ENCODE results near the gene NWD2. TPM values are rescaled to one million over a fixed set of nuclear protein-coding genes. Genes with fewer than 3 reads are reported as not detected.

Gene NWD2
- total RNA-seq, 2 donors from 2014 or later = not detected

- peaks cover 23% of the 10 kb centered on the region for H3K4me1 Mint-ChIP-seq
- no peak for TF ChIP-seq CTCF (conservative IDR thresholded peaks at IDR 0.05)
- peaks cover 3% of the 10 kb centered on the region for H3K4me1 ChIP-seq (ENCODE audit: control insufficient read depth, insufficient read depth, low read length)
- H3K9me3 ChIP-seq (ENCODE audit: control insufficient read depth, low read length) = no peaks in the 10 kb centered on the region
- H3K36me3 Mint-ChIP-seq (ENCODE audit: low read depth) = no peaks in the 10 kb centered on the region
- 97 to 100% methylated on average over 3 of the region's 3 CpGs for WGBS, 2 experiments (ENCODE audit: insufficient coverage in 1 of 2, insufficient read length in 1 of 2)
- no peak overlapping the region for H3K27ac ChIP-seq (ENCODE audit: low read depth, low read length)
- H3K4me3 Mint-ChIP-seq = no peak overlapping the region
- no peak overlapping the region for H3K27ac Mint-ChIP-seq
- no peaks in the 10 kb centered on the region for H3K27me3 Mint-ChIP-seq (ENCODE audit: insufficient read depth)
- H3K27me3 ChIP-seq (ENCODE audit: control insufficient read depth, insufficient read depth, low read length, poor library complexity, severe bottlenecking) = no peaks in the 10 kb centered on the region
- H3K9me3 Mint-ChIP-seq = no peaks in the 10 kb centered on the region
- no peak overlapping the region for H3K9ac ChIP-seq (ENCODE audit: extremely low read depth, low read length, poor library complexity, severe bottlenecking)
- no peak overlapping the region for H3K4me3 ChIP-seq (ENCODE audit: low read length)
- DNase-seq = no peak
- no peaks in the 10 kb centered on the region for H3K36me3 ChIP-seq (ENCODE audit: control insufficient read depth, insufficient read depth, low read length)
Observed at GRCh38 chr4:37393321-37393720, 148.8 kb downstream of the NWD2 start.

GRCh38 chr4:37393889-37394288 lies 149.3 kb downstream of the NWD2 start:
- no peak for TF ChIP-seq CTCF (conservative IDR thresholded peaks at IDR 0.05)
- H3K4me3 ChIP-seq (ENCODE audit: low read length) = no peak overlapping the region
- no peak overlapping the region for H3K27ac ChIP-seq (ENCODE audit: low read depth, low read length)
- H3K27me3 ChIP-seq (ENCODE audit: control insufficient read depth, insufficient read depth, low read length, poor library complexity, severe bottlenecking) = no peaks in the 10 kb centered on the region
- Mint-ChIP-seq H3K27ac (no peak overlapping the region), H3K36me3 (ENCODE audit: low read depth) (no peaks in the 10 kb centered on the region), H3K4me3 (no peak overlapping the region), H3K4me1 (peaks cover 21% of the 10 kb centered on the region), H3K27me3 (ENCODE audit: insufficient read depth) (no peaks in the 10 kb centered on the region), H3K9me3 (no peaks in the 10 kb centered on the region)
- no peak for DNase-seq
- no peaks in the 10 kb centered on the region for H3K36me3 ChIP-seq (ENCODE audit: control insufficient read depth, insufficient read depth, low read length)
- 80 to 92% methylated on average over 1 to 3 of the region's 3 CpGs for WGBS, 2 experiments (ENCODE audit: insufficient coverage in 1 of 2, insufficient read length in 1 of 2)
- no peak overlapping the region for H3K9ac ChIP-seq (ENCODE audit: extremely low read depth, low read length, poor library complexity, severe bottlenecking)
- peaks cover 3% of the 10 kb centered on the region for H3K4me1 ChIP-seq (ENCODE audit: control insufficient read depth, insufficient read depth, low read length)
- no peaks in the 10 kb centered on the region for H3K9me3 ChIP-seq (ENCODE audit: control insufficient read depth, low read length)

- H3K36me3 ChIP-seq (ENCODE audit: control insufficient read depth, insufficient read depth, low read length) = no peaks in the 10 kb centered on the region
- no peak for DNase-seq
- TF ChIP-seq CTCF (conservative IDR thresholded peaks at IDR 0.05) = no peak
- H3K9me3 Mint-ChIP-seq = no peaks in the 10 kb centered on the region
- peaks cover 14% of the 10 kb centered on the region for H3K9me3 ChIP-seq (ENCODE audit: control insufficient read depth, low read length)
- no peak overlapping the region for H3K4me3 ChIP-seq (ENCODE audit: low read length)
- no peaks in the 10 kb centered on the region for H3K36me3 Mint-ChIP-seq (ENCODE audit: low read depth)
- no peak overlapping the region for H3K27ac Mint-ChIP-seq
- H3K4me1 ChIP-seq (ENCODE audit: control insufficient read depth, insufficient read depth, low read length) = peaks cover 3% of the 10 kb centered on the region
- peak overlapping the region; percentile 21 for H3K27ac ChIP-seq (ENCODE audit: low read depth, low read length)
- no peak overlapping the region for H3K9ac ChIP-seq (ENCODE audit: extremely low read depth, low read length, poor library complexity, severe bottlenecking)
- H3K27me3 ChIP-seq (ENCODE audit: control insufficient read depth, insufficient read depth, low read length, poor library complexity, severe bottlenecking) = no peaks in the 10 kb centered on the region
- no peaks in the 10 kb centered on the region for H3K27me3 Mint-ChIP-seq (ENCODE audit: insufficient read depth)
- WGBS, 2 experiments (ENCODE audit: insufficient coverage in 1 of 2, insufficient read length in 1 of 2) = 71 to 88% methylated on average over 3 to 6 of the region's 6 CpGs
- H3K4me3 Mint-ChIP-seq = no peak overlapping the region
- H3K4me1 Mint-ChIP-seq = peaks cover 18% of the 10 kb centered on the region
Observed at GRCh38 chr4:37397505-37397904, 153.0 kb downstream of the NWD2 start.
